ENCODE measurements around the gene UFD1.

Gene UFD1

GRCh38 chr22:19466848-19467752 lies 11.9 kb downstream of the UFD1 start:
- no peak for DNase-seq

GRCh38 chr22:19466126-19466716 lies 12.8 kb downstream of the UFD1 start:
- DNase-seq: no peak

GRCh38 chr22:19464975-19465374 lies 14.0 kb downstream of the UFD1 start:
- no peak for DNase-seq

GRCh38 chr22:19464546-19464945 lies 14.4 kb downstream of the UFD1 start:
- no peak for DNase-seq

- no peak for DNase-seq
Measured at GRCh38 chr22:19463491-19464469, 15.2 kb downstream of the UFD1 start.

GRCh38 chr22:19463008-19463407 lies 16.0 kb downstream of the UFD1 start:
- no peak for DNase-seq

- DNase-seq: no peak
Measured at GRCh38 chr22:19461506-19461905, 17.5 kb downstream of the UFD1 start.

- no peak for DNase-seq
Measured at GRCh38 chr22:19460036-19460435, 19.0 kb downstream of the UFD1 start.

- no peak for DNase-seq
Measured at GRCh38 chr22:19457828-19458428, 21.1 kb downstream of the UFD1 start.

GRCh38 chr22:19456541-19456940 lies 22.5 kb downstream of the UFD1 start:
- DNase-seq: no peak

GRCh38 chr22:19455585-19456370 lies 23.2 kb downstream of the UFD1 start:
- no peak for DNase-seq

- no peak for DNase-seq
Measured at GRCh38 chr22:19455033-19455432, 24.0 kb downstream of the UFD1 start.

- DNase-seq: no peak
Measured at GRCh38 chr22:19454156-19454555, 24.8 kb downstream of the UFD1 start.

GRCh38 chr22:19453718-19454117 lies 25.3 kb downstream of the UFD1 start:
- no peak for DNase-seq

GRCh38 chr22:19451570-19451969 lies 27.4 kb downstream of the UFD1 start:
- no peak for DNase-seq

GRCh38 chr22:19450363-19451175 lies 28.4 kb downstream of the UFD1 start:
- DNase-seq: no peak

- no peak for DNase-seq
Measured at GRCh38 chr22:19449422-19449767, 29.6 kb downstream of the UFD1 start.

- DNase-seq: peak; percentile 69
Measured at GRCh38 chr22:19448739-19449421, 30.1 kb downstream of the UFD1 start.

GRCh38 chr22:19448076-19448607 lies 30.9 kb downstream of the UFD1 start:
- DNase-seq: peak; percentile 50
